Osteocyte (in vitro differentiated cells): Measurements from ENCODE around the gene TANGO6. TPM values are rescaled to one million over a fixed set of nuclear protein-coding genes. Genes with fewer than 3 reads are reported as not detected.
"Not testable (repeated sequence)": the region's sequence is repeated elsewhere in the genome, so short reads cannot be mapped to it uniquely, and the experiment has no call there.

Experiments used
- DNase-seq: peaks from one replicate; pipeline ENCODE4 v3.0.0; 2021; ENCODE audit warnings: mixed read lengths; ENCODE audit not compliant: unreplicated experiment; ENCODE audit errors: extremely low spot score
- H3K27ac Mint-ChIP-seq: one replicate; pipeline ENCODE4 v1.8.0; 2021; ENCODE audit warnings: mild to moderate bottlenecking, mixed read lengths; ENCODE audit not compliant: unreplicated experiment
- H3K27me3 Mint-ChIP-seq: one replicate; pipeline ENCODE4 v1.8.0; 2021; ENCODE audit warnings: mixed read lengths; ENCODE audit not compliant: unreplicated experiment
- H3K36me3 Mint-ChIP-seq: one replicate; pipeline ENCODE4 v1.8.0; 2021; ENCODE audit warnings: mixed read lengths; ENCODE audit not compliant: unreplicated experiment
- H3K4me1 Mint-ChIP-seq: one replicate; pipeline ENCODE4 v1.8.0; 2021; ENCODE audit warnings: mixed read lengths; ENCODE audit not compliant: unreplicated experiment
- H3K4me3 Mint-ChIP-seq: one replicate; pipeline ENCODE4 v1.8.0; 2021; ENCODE audit warnings: mild to moderate bottlenecking, moderate library complexity, mixed read lengths; ENCODE audit not compliant: unreplicated experiment
- H3K9me3 Mint-ChIP-seq: one replicate; pipeline ENCODE4 v1.8.0; 2021; ENCODE audit warnings: mixed read lengths; ENCODE audit not compliant: unreplicated experiment
- CTCF ChIP-seq: fragments of 200-600 bp; sonication (generic); IDR thresholded peaks from 2 replicates; pipeline ENCODE4 v1.5.0; 2021; ENCODE audit warnings: antibody characterized with exemption, mild to moderate bottlenecking, moderate library complexity
- total RNA-seq: library from RNA; stranded (reverse); gene quantifications from 2 replicates; pipeline ENCODE4 v1.2.1, GENCODE V29; 2021

The TANGO6 gene
- total RNA-seq, 1 donor from 2014 or later = 11.9 TPM

GRCh38 chr16:68985268-68985667 is 141.9 kb downstream of the TANGO6 start:
- no peak overlapping the region for H3K4me3 Mint-ChIP-seq
- no peak for DNase-seq
- peaks cover 5% of the 10 kb centered on the region for H3K36me3 Mint-ChIP-seq
- TF ChIP-seq CTCF = no peak
- no peaks in the 10 kb centered on the region for H3K4me1 Mint-ChIP-seq
- H3K27ac Mint-ChIP-seq = no peak overlapping the region
- H3K27me3 Mint-ChIP-seq = no peaks in the 10 kb centered on the region
- no peaks in the 10 kb centered on the region for H3K9me3 Mint-ChIP-seq

- Mint-ChIP-seq H3K36me3 (peaks cover 5% of the 10 kb centered on the region), H3K27ac (no peak overlapping the region), H3K9me3 (no peaks in the 10 kb centered on the region), H3K27me3 (no peaks in the 10 kb centered on the region), H3K4me1 (no peaks in the 10 kb centered on the region), H3K4me3 (no peak overlapping the region)
- TF ChIP-seq CTCF = no peak
- no peak for DNase-seq
Observed at GRCh38 chr16:68985855-68986254, 142.5 kb downstream of the TANGO6 start.

- no peak for TF ChIP-seq CTCF
- no peak for DNase-seq
- peaks cover 3% of the 10 kb centered on the region for H3K36me3 Mint-ChIP-seq
Observed at GRCh38 chr16:68987734-68988457, 144.6 kb downstream of the TANGO6 start.

GRCh38 chr16:68990172-68990845 is 147.0 kb downstream of the TANGO6 start:
- H3K9me3 Mint-ChIP-seq, H3K36me3 Mint-ChIP-seq, H3K27me3 Mint-ChIP-seq, H3K27ac Mint-ChIP-seq, H3K4me3 Mint-ChIP-seq, DNase-seq: not testable (repeated sequence)
- peaks cover 35% of the 10 kb centered on the region for H3K4me1 Mint-ChIP-seq

More at GRCh38 chr16:68987734-68988457, 144.6 kb downstream of the TANGO6 start:
- Mint-ChIP-seq H3K9me3 (no peaks in the 10 kb centered on the region), H3K27ac (no peak overlapping the region), H3K4me1 (peaks cover 13% of the 10 kb centered on the region), H3K27me3 (no peaks in the 10 kb centered on the region), H3K4me3 (no peak overlapping the region)

- Mint-ChIP-seq H3K4me1 (peaks cover 35% of the 10 kb centered on the region), H3K36me3 (peaks cover 3% of the 10 kb centered on the region), H3K9me3 (no peaks in the 10 kb centered on the region), H3K27ac (no peak overlapping the region), H3K27me3 (no peaks in the 10 kb centered on the region), H3K4me3 (no peak overlapping the region)
- no peak for TF ChIP-seq CTCF
- no peak for DNase-seq
Observed at GRCh38 chr16:68991075-68991474, 147.7 kb downstream of the TANGO6 start.
